ENCODE measurements around the gene ZSCAN22. TPM values are rescaled to one million over a fixed set of nuclear protein-coding genes. Genes with fewer than 3 reads are reported as not detected.

The ZSCAN22 gene
- total and polyA plus RNA-seq, 2 of the 13 experiments (the other 11 are each of a cell fraction or from before 2014, with no cell fraction given): 2.5 to 3.5 TPM

DNA sequence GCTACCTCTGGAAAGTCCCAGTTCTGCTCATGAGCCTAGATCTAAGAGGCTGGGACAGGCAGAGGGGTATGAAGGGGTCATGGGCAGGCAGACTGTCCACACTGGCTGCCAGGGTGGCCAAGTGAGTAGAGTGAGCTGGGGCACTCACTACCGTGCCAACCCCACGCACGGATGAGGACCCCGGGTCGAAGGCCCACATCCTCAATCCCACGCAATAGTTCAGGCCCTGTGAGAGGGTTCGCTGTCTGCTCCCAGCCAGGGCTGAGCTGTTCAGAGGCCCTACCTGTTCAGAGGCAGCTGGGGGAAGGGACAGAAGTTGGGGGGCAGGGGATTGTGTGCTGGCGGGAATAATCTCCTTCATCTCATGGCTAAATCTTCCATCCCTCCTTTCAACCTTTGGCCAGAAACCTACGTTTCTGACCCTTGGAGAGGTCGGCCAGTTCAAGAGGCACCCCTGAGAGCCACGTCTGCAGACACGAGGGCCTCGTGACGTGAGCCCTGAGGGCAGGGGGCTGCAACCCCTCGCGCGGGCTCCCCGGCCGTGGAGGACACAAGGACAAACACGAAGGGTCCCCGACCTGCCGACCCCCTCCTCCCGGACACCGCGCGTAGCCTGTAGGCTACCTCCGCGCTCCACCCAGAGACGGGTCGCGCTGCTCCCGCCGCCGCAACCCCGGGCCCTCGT, 59.2 kb downstream of the ZSCAN22 start (continued):
- TF ChIP-seq ZNF530 (CRISPR knock-in tag; IDR thresholded peaks at IDR 0.05; ENCODE audit: low read depth): no peak
- TF ChIP-seq, protein P1, sequence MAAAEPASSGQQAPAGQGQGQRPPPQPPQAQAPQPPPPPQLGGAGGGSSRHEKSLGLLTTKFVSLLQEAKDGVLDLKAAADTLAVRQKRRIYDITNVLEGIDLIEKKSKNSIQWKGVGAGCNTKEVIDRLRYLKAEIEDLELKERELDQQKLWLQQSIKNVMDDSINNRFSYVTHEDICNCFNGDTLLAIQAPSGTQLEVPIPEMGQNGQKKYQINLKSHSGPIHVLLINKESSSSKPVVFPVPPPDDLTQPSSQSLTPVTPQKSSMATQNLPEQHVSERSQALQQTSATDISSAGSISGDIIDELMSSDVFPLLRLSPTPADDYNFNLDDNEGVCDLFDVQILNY (CRISPR knock-in tag; conservative IDR thresholded peaks at IDR 0.05): no peak
- TF ChIP-seq, protein P2, sequence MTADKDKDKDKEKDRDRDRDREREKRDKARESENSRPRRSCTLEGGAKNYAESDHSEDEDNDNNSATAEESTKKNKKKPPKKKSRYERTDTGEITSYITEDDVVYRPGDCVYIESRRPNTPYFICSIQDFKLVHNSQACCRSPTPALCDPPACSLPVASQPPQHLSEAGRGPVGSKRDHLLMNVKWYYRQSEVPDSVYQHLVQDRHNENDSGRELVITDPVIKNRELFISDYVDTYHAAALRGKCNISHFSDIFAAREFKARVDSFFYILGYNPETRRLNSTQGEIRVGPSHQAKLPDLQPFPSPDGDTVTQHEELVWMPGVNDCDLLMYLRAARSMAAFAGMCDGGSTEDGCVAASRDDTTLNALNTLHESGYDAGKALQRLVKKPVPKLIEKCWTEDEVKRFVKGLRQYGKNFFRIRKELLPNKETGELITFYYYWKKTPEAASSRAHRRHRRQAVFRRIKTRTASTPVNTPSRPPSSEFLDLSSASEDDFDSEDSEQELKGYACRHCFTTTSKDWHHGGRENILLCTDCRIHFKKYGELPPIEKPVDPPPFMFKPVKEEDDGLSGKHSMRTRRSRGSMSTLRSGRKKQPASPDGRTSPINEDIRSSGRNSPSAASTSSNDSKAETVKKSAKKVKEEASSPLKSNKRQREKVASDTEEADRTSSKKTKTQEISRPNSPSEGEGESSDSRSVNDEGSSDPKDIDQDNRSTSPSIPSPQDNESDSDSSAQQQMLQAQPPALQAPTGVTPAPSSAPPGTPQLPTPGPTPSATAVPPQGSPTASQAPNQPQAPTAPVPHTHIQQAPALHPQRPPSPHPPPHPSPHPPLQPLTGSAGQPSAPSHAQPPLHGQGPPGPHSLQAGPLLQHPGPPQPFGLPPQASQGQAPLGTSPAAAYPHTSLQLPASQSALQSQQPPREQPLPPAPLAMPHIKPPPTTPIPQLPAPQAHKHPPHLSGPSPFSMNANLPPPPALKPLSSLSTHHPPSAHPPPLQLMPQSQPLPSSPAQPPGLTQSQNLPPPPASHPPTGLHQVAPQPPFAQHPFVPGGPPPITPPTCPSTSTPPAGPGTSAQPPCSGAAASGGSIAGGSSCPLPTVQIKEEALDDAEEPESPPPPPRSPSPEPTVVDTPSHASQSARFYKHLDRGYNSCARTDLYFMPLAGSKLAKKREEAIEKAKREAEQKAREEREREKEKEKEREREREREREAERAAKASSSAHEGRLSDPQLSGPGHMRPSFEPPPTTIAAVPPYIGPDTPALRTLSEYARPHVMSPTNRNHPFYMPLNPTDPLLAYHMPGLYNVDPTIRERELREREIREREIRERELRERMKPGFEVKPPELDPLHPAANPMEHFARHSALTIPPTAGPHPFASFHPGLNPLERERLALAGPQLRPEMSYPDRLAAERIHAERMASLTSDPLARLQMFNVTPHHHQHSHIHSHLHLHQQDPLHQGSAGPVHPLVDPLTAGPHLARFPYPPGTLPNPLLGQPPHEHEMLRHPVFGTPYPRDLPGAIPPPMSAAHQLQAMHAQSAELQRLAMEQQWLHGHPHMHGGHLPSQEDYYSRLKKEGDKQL (CRISPR knock-in tag; IDR thresholded peaks at IDR 0.05; ENCODE audit: low read depth): no peak
- no peak for TF ChIP-seq ZNF598 (CRISPR knock-in tag; IDR thresholded peaks at IDR 0.05; ENCODE audit: borderline replicate concordance)
- TF ChIP-seq SMARCE1 (IDR thresholded peaks at IDR 0.05; ENCODE audit: borderline replicate concordance): no peak
- peak; percentile 6; the same call in 1 of the 2 replicates for TF ChIP-seq ZNF296 (CRISPR knock-in tag; conservative IDR thresholded peaks at IDR 0.05)
- TF ChIP-seq TEAD3 (CRISPR knock-in tag; optimal IDR thresholded peaks at IDR 0.05; ENCODE audit: borderline replicate concordance): no peak
- TF ChIP-seq XRCC5 (optimal IDR thresholded peaks at IDR 0.05; ENCODE audit: low read length): no peak
- no peak; the same call in 1 of the 2 replicates for TF ChIP-seq NCOA2 (CRISPR knock-in tag; IDR thresholded peaks at IDR 0.05)
- TF ChIP-seq NR2F6 (IDR thresholded peaks at IDR 0.05): no peak
- no peak for TF ChIP-seq NR2F6 (CRISPR knock-in tag; IDR thresholded peaks at IDR 0.05)
- no peak for TF ChIP-seq ZNF83 (CRISPR knock-in tag; IDR thresholded peaks at IDR 0.05; ENCODE audit: borderline replicate concordance)
- TF ChIP-seq, protein P3, sequence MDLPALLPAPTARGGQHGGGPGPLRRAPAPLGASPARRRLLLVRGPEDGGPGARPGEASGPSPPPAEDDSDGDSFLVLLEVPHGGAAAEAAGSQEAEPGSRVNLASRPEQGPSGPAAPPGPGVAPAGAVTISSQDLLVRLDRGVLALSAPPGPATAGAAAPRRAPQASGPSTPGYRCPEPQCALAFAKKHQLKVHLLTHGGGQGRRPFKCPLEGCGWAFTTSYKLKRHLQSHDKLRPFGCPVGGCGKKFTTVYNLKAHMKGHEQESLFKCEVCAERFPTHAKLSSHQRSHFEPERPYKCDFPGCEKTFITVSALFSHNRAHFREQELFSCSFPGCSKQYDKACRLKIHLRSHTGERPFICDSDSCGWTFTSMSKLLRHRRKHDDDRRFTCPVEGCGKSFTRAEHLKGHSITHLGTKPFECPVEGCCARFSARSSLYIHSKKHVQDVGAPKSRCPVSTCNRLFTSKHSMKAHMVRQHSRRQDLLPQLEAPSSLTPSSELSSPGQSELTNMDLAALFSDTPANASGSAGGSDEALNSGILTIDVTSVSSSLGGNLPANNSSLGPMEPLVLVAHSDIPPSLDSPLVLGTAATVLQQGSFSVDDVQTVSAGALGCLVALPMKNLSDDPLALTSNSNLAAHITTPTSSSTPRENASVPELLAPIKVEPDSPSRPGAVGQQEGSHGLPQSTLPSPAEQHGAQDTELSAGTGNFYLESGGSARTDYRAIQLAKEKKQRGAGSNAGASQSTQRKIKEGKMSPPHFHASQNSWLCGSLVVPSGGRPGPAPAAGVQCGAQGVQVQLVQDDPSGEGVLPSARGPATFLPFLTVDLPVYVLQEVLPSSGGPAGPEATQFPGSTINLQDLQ (CRISPR knock-in tag; IDR thresholded peaks at IDR 0.05): peak; percentile 82
- no peak for TF ChIP-seq FOXJ3 (CRISPR knock-in tag; IDR thresholded peaks at IDR 0.05; ENCODE audit: borderline replicate concordance)
- no peak for TF ChIP-seq ADNP (CRISPR knock-in tag; IDR thresholded peaks at IDR 0.05)
- no peak for TF ChIP-seq BHLHE40 (IDR thresholded peaks at IDR 0.05; ENCODE audit: low read length)
- TF ChIP-seq, protein P4, sequence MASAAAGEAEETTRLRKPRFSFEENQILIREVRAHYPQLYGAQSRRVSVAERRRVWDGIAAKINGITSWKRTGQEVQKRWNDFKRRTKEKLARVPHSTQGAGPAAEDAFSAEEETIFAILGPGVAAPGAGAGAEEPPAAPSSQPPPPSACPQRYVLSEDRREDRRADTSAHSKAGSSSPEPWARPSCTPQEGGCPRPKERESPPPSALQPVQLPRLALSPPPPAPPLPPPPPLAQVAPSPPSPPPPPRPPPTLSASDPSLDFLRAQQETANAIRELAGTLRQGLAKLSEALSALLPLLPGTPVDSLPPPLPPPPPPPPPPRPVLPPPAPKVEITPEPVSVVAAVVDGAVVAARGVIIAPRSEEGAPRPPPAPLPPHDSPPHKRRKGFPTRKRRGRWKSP (CRISPR knock-in tag; IDR thresholded peaks at IDR 0.05): no peak
- TF ChIP-seq ETV6 (CRISPR knock-in tag; conservative IDR thresholded peaks at IDR 0.05): no peak
- TF ChIP-seq ZNF414 (CRISPR knock-in tag; IDR thresholded peaks at IDR 0.05): no peak
- TF ChIP-seq SYNCRIP (IDR thresholded peaks at IDR 0.05; ENCODE audit: insufficient read depth, low read depth, low read length): no peak
